ENCODE results near the gene ZBTB7A. TPM values are rescaled to one million over a fixed set of nuclear protein-coding genes. Genes with fewer than 3 reads are reported as not detected.

ZBTB7A gene
- total and polyA plus RNA-seq, 10 of the 15 experiments (the other 5 are each of a cell fraction or from before 2014, with no cell fraction given), result 0.26 to 42.4 (median 4.5) TPM

GRCh38 chr19:4094761-4095487 lies 28.2 kb upstream of the ZBTB7A start:
- intact Hi-C loops (cut with micrococcal nuclease; ENCODE audit: unreplicated experiment), result no loop called here
- no peak for DNase-seq (ENCODE audit: low read depth, low spot score)
- Histone ChIP-seq H2AFZ (ENCODE audit: control insufficient read depth, low read depth, low read length) (no peak overlapping the region), H3K9me3 (replicated peaks; ENCODE audit: control insufficient read depth, insufficient read depth, low read length) (no peaks in the 10 kb centered on the region), H4K20me1 (ENCODE audit: control insufficient read depth, insufficient read depth) (no peaks in the 10 kb centered on the region), H3K27me3 (replicated peaks in 1 of 2; ENCODE audit: control insufficient read depth in 2 of 2, insufficient read depth in 2 of 2, low read length in 1 of 2) (no peaks in the 10 kb centered on the region), H3K4me1 (ENCODE audit: control insufficient read depth, insufficient read depth, low read length) (peaks cover 2% of the 10 kb centered on the region), H3K9ac (ENCODE audit: control insufficient read depth, insufficient read depth, low read length) (no peak overlapping the region), H3K36me3 (ENCODE audit: control insufficient read depth in 2 of 2, insufficient read depth in 2 of 2, low read length in 1 of 2) (peaks cover 0 to 4% of the 10 kb centered on the region in 2 experiments; a peak in 3 of 4 replicates), H3K4me2 (ENCODE audit: control insufficient read depth, insufficient read depth) (no peak overlapping the region), H3K4me3 (no peak overlapping the region), H3K27ac (ENCODE audit: control insufficient read depth, insufficient read depth) (no peak overlapping the region), H3K79me2 (ENCODE audit: control insufficient read depth, insufficient read depth, low read length) (no peaks in the 10 kb centered on the region)
- ChIA-PET SMC1A (ENCODE audit: uncharacterized antibody, unreplicated experiment) (no interaction called here), CTCF (interaction anchor here (1.1 to 2.9 kb wide), 2 partner anchors 20 to 45 kb away, joined by 3 to 8 read pairs; no protein-coding TSS in a partner anchor), RAD21 (ENCODE audit: unreplicated experiment) (no interaction called here), POLR2A (no interaction called here)
- in situ Hi-C loops (cut with MboI), result no loop called here
- FAIRE-seq, result no peak
- 98% methylated on average over 34 of the region's 35 CpGs for WGBS (ENCODE audit: insufficient coverage, insufficient replicate concordance, low lambda C conversion rate, missing lambda C conversion rate)
- TF ChIP-seq POLR2A (IDR thresholded peaks at IDR 0.05; ENCODE audit: low read depth, low read length), result peak; percentile 17; the same call in 1 of the 2 replicates
- no peak for TF ChIP-seq TCF7 (IDR thresholded peaks at IDR 0.05; ENCODE audit: borderline replicate concordance)
- no TSS peak for BruUV-seq (replicated peaks)
- no peak for ATAC-seq

GRCh38 chr19:4094291-4094690 lies 27.6 kb upstream of the ZBTB7A start:
- RAD21 ChIA-PET (ENCODE audit: unreplicated experiment), result no interaction called here
- FAIRE-seq, result no peak
- CTCF ChIA-PET, result interaction anchor here (1.1 to 2.9 kb wide), 2 partner anchors 21 to 46 kb away, joined by 3 to 8 read pairs; no protein-coding TSS in a partner anchor
- POLR2A ChIA-PET, result no interaction called here
- 98% methylated on average over 16 of the region's 19 CpGs for WGBS (ENCODE audit: insufficient coverage, insufficient replicate concordance, low lambda C conversion rate, missing lambda C conversion rate)
- Histone ChIP-seq H3K9me3 (replicated peaks; ENCODE audit: control insufficient read depth, insufficient read depth, low read length) (no peaks in the 10 kb centered on the region), H2AFZ (ENCODE audit: control insufficient read depth, low read depth, low read length) (no peak overlapping the region), H4K20me1 (ENCODE audit: control insufficient read depth, insufficient read depth) (no peaks in the 10 kb centered on the region), H3K4me1 (ENCODE audit: control insufficient read depth, insufficient read depth, low read length) (peaks cover 9% of the 10 kb centered on the region), H3K36me3 (ENCODE audit: control insufficient read depth in 2 of 2, insufficient read depth in 2 of 2, low read length in 1 of 2) (peaks cover 0 to 2% of the 10 kb centered on the region in 2 experiments; a peak in 3 of 4 replicates), H3K79me2 (ENCODE audit: control insufficient read depth, insufficient read depth, low read length) (no peaks in the 10 kb centered on the region), H3K27ac (ENCODE audit: control insufficient read depth, insufficient read depth) (no peak overlapping the region), H3K27me3 (replicated peaks in 1 of 2; ENCODE audit: control insufficient read depth in 2 of 2, insufficient read depth in 2 of 2, low read length in 1 of 2) (no peaks in the 10 kb centered on the region), H3K4me2 (ENCODE audit: control insufficient read depth, insufficient read depth) (no peak overlapping the region), H3K9ac (ENCODE audit: control insufficient read depth, insufficient read depth, low read length) (no peak overlapping the region), H3K4me3 (no peak overlapping the region)
- no peak for DNase-seq (ENCODE audit: low read depth, low spot score)
- BruUV-seq (replicated peaks), result no TSS peak
- no peak for ATAC-seq
- SMC1A ChIA-PET (ENCODE audit: uncharacterized antibody, unreplicated experiment), result no interaction called here
- in situ Hi-C loops (cut with MboI), result no loop called here
- intact Hi-C loops (cut with micrococcal nuclease; ENCODE audit: unreplicated experiment), result no loop called here
- TF ChIP-seq REST (IDR thresholded peaks at IDR 0.05; ENCODE audit: low read depth, low read length) (no peak), BCLAF1 (IDR thresholded peaks at IDR 0.05) (no peak), SMAD5 (IDR thresholded peaks at IDR 0.05; ENCODE audit: low read depth) (no peak)

All from GM12878 (cell line).